Lower leg skin (tissue), 4 donors: ENCODE measurements around the gene TIMM10. TPM values are rescaled to one million over a fixed set of nuclear protein-coding genes. Genes with fewer than 3 reads are reported as not detected.

Source experiments
- DNase-seq, 2 donors: peaks; one replicate each; pipeline ENCODE4 v3.0.0-alpha.2; 2019; ENCODE audit warnings: low spot score in 2 of 2
- H3K4me3 ChIP-seq: fragments of 200-600 bp; sonication (generic); 2 replicates; pipeline ENCODE4 v1.5.1; 2017; ENCODE audit warnings: mild to moderate bottlenecking, low read depth; ENCODE audit not compliant: poor library complexity, severe bottlenecking
- POLR2A ChIP-seq, 2 donors: fragments of 450-650 bp; IDR thresholded peaks; one replicate each; pipeline ENCODE4 v1.6.1; 2016 to 2017; ENCODE audit warnings: antibody characterized with exemption in 2 of 2, mild to moderate bottlenecking in 1 of 2, moderate library complexity in 1 of 2
- WGBS, 2 donors: methylation state at CpG; one replicate each; pipeline ENCODE4 v1.1.5; 2018; 5-methylcytosine and 5-hydroxymethylcytosine counted together
- intact Hi-C: fragments of 100-400 bp; cut with DNase I; formaldehyde crosslinking; loops from one replicate; pipeline ENCODE4 v1.15.0; 2023; ENCODE audit warnings: low total_unique reads
- total RNA-seq, 4 donors: library from RNA; depleted of rRNA; stranded (reverse); fragments of >200 nt; gene quantifications; one replicate each; pipeline ENCODE4 v1.1.0, GENCODE V29; 2016
- TF ChIP-seq, protein P1 (sequence below), 3 donors: fragments of 450-650 bp; IDR thresholded peaks; one replicate each; pipeline ENCODE4 v1.5.1; 2016; ENCODE audit warnings: antibody characterized with exemption in 3 of 3, mild to moderate bottlenecking in 3 of 3, moderate library complexity in 2 of 3

TIMM10 gene
- total RNA-seq, 4 donors from 2014 or later, result 24.3 to 53.2 (median 29.4) TPM

GRCh38 chr11:57566905-57567514, 36.5 kb upstream of the TIMM10 start:
- WGBS, 2 donors, result 6 to 7% methylated on average over 15 of the region's 15 CpGs
- intact Hi-C loops, result loop anchor here (5.0 kb wide), 1 partner anchor 75 kb away; no protein-coding TSS in a partner anchor
- TF ChIP-seq, protein P1, sequence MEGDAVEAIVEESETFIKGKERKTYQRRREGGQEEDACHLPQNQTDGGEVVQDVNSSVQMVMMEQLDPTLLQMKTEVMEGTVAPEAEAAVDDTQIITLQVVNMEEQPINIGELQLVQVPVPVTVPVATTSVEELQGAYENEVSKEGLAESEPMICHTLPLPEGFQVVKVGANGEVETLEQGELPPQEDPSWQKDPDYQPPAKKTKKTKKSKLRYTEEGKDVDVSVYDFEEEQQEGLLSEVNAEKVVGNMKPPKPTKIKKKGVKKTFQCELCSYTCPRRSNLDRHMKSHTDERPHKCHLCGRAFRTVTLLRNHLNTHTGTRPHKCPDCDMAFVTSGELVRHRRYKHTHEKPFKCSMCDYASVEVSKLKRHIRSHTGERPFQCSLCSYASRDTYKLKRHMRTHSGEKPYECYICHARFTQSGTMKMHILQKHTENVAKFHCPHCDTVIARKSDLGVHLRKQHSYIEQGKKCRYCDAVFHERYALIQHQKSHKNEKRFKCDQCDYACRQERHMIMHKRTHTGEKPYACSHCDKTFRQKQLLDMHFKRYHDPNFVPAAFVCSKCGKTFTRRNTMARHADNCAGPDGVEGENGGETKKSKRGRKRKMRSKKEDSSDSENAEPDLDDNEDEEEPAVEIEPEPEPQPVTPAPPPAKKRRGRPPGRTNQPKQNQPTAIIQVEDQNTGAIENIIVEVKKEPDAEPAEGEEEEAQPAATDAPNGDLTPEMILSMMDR (IDR thresholded peaks at IDR 0.05), result no peak
- TF ChIP-seq POLR2A (IDR thresholded peaks at IDR 0.05), result no peak
- peak overlapping the region; percentile 78 for H3K4me3 ChIP-seq
- DNase-seq, result no peak

DNA sequence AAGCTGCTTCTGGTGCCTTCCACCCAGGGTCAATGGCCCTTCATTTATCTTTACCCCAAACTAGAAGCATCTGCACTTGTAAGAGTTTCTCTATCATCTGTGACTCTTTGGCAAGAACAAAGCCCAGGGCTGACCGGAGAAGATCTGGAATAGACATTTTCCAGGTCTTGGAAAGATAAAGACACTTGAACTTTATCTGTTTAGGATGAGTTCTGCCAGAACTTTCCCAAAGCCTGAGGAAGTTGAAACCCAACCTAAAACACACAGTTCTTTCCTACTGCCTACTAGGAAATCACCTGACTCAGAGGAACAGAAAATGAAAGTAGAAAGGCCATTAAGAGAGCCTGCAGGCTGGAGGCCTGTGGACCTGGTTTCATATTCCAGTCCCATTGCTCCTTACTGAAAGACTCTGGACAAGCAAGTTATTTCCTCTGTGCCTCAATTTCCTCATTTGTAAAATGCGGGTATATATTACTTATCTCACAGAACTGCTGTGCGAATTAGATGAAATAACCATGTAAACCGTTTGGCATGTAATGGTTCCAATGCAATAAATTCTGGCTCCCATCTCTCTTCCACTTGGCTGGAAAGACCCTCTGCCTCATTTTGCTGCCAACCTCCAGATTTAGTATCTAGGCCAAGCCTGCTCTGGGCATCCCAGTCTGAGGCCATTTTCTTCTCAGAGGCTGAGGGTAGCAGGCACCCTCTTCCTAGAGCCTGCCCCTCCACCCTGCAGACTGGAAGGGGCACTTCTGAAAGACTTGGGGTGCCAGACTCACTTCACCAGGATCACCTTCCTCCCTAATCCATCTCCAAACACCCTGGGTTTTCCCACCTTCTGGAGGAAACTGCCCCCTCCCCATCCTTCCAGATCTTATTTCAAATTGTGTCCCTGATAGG, 35.7 kb upstream of the TIMM10 start:
- H3K4me3 ChIP-seq, result no peak overlapping the region
- DNase-seq, result peak in 1 of 2 donors; percentile 26
- intact Hi-C loops, result loop anchor here (5.0 kb wide), 1 partner anchor 76 kb away; no protein-coding TSS in a partner anchor
- TF ChIP-seq, protein P1 (IDR thresholded peaks at IDR 0.05), result no peak
- TF ChIP-seq POLR2A (IDR thresholded peaks at IDR 0.05), result no peak
- 30 to 35% methylated on average over 4 of the region's 4 CpGs for WGBS, 2 donors

DNA sequence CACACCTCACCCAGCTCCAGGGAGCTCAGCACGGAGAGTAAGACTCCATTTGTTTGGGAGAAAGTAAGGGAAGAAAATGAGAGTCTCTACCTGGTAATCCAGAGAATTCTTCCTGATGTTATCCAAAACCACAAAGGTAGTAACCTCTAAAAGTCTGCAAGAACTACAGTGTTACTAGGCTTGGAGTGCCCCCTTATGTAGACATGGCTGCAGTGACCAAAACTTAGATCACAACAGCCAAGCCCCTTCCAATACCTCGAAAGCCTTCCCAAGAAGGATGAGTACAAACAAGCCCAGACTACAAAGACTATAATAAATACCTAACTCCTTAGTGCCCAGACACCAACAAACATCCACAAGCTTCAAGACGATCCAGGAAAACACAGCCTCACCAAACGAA, 32.0 kb upstream of the TIMM10 start:
- 45% methylated on average over 4 of the region's 4 CpGs for WGBS, 2 donors
- intact Hi-C loops, result no loop called here
- H3K4me3 ChIP-seq, result no peak overlapping the region
- DNase-seq, result no peak
- TF ChIP-seq, protein P1 (IDR thresholded peaks at IDR 0.05), result no peak
- TF ChIP-seq POLR2A (IDR thresholded peaks at IDR 0.05), result no peak

GRCh38 chr11:57560146-57560545, 29.6 kb upstream of the TIMM10 start:
- intact Hi-C loops, result no loop called here
- no peak for DNase-seq
- TF ChIP-seq, protein P1 (IDR thresholded peaks at IDR 0.05), result no peak
- TF ChIP-seq POLR2A (IDR thresholded peaks at IDR 0.05), result no peak
- WGBS, 2 donors, result 68 to 72% methylated on average over 4 of the region's 4 CpGs
- no peak overlapping the region for H3K4me3 ChIP-seq

GRCh38 chr11:57556041-57556440, 25.5 kb upstream of the TIMM10 start:
- intact Hi-C loops, result no loop called here
- DNase-seq, result no peak
- H3K4me3 ChIP-seq, result no peak overlapping the region
- WGBS, 2 donors, result 74 to 78% methylated on average over 6 to 8 of the region's 8 CpGs
- TF ChIP-seq, protein P1 (IDR thresholded peaks at IDR 0.05), result no peak
- TF ChIP-seq POLR2A (IDR thresholded peaks at IDR 0.05), result no peak
